Pulmonary artery endothelial cell (primary cell): ENCODE data around the gene CPOX. TPM values are rescaled to one million over a fixed set of nuclear protein-coding genes. Genes with fewer than 3 reads are reported as not detected.

Experiments used
- DNase-seq: peaks from one replicate; pipeline ENCODE4 v3.0.0-alpha.2; 2011; ENCODE audit warnings: low read depth, low spot score
- total RNA-seq: library from RNA; depleted of rRNA; stranded (reverse); fragments of >200 nt; gene quantifications from 2 replicates; pipeline ENCODE4 v1.2.3, GENCODE V29; 2014

The CPOX gene
- total RNA-seq, 1 donor from 2014 or later: 25.6 TPM

DNA sequence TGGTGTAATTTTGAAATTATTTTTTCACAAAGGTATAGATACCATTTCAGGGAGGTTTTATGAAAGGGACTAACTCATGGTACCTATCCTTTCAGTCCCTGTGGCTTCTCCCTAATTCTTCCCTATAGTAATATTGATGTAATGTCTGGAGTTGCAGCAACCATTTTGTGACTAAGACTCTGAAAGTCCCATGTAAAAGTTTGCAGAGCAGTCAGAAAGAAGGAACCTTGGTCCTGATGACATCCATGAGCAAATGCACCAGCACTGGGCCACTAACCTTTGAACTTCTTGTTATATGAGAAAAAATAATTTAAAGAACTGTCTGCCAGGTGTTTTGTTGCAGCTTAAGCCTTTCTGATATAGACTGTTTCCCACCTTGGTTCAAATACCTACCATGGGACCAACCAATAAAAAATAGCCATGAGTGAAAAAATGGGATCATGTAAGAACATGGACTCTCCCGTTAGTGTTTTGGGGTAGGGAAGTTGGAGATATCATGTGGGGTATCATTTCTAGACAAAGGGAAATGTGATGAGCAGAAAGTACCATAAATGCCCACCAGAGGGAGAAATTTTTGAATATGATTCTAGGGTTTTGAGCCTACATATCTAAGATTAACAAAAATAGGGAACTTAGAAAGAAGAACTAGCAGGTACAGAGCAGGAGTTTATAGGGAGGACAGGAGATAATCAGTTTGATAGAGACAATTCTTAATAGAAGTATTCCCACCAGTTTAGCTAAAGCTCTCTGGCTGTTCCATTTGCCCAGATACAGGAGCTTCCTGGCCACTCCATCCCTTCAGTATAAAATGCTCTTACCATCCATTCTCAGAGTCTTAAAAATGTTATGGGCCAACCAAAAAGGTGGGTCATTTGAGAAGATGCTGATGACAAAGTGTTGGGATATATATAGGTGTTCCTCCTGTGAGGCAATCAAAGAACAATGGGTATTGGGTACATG, 3.4 kb upstream of the CPOX start:
- no peak for DNase-seq

DNA sequence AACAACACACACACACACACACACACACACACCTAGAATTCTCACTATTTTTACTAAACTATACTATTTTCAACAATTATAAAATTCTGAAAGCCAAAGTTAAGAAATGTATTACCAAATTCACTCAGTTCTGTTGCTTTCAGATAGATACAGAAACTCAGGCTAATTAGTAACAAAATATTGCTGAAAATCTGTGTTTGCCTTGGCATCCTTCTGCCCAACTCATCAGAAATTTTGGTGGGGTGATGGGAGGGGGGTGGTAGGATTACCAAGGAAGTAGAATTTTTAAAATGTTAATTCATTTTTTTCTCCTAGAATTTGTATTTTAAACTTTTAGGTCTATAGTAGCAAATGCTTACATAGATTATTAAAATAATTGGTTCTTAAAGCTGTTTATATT, 2.7 kb upstream of the CPOX start:
- no peak for DNase-seq

DNA sequence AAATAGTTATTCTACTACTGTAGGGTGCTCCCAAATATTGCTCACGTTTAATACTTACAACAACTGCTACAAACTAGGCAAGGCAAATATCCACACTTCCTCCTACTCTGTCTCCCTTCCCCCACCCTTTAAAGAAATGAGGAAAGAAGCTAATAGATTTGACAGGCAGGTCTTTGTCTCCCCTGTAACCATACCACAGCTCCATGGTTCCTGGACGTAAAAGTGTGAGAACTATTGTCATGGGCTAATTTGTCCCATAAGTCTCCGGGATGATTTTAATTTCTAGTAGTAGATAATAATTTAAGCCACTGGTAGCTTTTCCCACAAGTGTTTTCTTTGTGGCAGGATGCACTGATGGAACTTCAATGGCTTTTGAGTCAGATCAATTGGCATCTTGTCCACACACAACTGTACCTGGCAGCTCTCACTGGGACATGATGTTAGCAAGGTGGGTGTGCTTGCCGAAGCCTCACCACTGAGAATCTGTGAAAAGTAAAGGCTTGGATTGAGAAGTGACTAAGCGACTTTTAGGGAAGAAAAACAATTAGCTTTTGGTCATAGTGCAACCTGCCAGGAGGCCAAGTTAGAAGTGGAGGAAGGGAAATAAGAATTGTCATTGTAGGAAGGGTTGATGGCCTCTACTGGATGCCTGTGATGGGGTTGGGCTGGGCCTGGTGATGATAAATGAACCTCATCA, 1.4 kb upstream of the CPOX start:
- no peak for DNase-seq

DNA sequence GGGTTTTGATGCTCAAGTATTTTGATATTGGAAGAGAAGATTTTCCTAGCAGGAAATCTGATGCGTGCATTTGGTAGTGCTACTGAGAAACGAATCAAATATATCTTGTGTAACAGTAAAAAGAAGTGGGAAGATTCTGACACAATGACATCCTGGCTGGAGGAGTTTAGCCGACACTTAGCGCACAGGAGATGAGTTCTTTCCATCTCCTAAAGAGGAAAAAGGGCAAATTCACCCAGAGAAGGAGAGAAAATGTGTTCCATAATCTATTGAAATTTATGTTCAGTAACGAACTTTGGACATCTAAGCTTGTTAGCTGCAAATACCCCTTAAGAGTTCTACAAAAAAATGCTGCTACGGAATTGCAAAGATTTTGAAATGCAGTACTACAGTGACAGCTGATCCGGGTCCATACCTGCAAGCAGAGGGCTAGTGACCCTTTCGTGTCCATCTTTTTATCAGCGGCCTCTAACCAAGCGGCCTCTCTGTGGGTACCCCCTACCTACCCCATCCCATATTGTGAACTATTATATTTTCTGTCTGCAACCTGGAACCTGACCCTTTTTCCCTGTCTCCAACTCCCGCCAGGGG, 971 bp downstream of the CPOX start:
- DNase-seq: no peak

DNA sequence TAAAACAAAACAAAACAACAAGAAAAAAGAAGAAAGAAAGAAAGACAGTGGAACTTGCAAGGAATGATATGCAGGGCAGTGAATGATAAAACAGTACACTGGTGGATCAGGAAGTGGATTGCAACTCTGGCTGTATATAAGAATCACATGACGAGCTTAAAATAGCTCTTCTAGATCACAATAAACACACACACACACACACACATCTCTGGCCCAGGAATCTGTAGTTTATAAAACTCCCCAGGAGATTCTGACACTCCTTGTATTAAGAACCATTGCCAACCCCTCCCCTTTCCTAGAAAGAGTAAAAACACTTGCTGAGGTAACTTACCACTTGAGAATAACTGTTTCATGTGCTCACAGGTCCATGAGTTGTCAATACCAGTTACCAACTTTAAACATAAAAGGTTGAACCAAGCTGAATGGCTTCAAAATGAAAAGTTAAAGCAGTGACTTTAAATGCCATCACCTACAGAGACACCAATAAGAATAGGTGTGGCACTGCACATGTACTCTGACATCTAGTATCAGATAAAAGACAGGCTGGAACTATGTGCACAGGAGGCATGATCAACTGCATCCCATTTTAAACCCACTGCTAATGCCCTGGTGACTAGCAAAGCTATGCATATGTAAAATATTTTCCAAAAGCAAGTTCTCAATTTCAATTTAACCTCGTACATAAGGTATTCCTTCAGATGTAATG, 3.9 kb downstream of the CPOX start:
- no peak for DNase-seq

DNA sequence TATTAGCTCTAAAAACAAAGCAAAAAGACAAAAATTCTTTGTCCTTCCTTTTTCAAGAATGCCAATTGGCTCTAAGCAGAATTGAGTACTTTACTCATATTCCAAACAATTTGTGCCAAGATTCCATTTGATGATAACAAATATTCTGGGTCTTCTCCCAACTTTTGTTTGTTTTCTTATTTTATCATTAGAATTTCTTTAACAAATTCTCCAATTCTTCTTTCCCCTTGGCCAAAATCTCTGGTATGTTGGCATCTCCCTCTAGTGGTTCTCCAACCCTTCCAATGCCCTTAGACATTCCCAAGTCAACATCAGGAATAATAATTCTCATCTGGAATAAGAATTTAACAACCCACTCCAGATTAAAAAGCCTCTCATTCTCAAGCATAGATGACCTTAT, 5.3 kb downstream of the CPOX start:
- no peak for DNase-seq

DNA sequence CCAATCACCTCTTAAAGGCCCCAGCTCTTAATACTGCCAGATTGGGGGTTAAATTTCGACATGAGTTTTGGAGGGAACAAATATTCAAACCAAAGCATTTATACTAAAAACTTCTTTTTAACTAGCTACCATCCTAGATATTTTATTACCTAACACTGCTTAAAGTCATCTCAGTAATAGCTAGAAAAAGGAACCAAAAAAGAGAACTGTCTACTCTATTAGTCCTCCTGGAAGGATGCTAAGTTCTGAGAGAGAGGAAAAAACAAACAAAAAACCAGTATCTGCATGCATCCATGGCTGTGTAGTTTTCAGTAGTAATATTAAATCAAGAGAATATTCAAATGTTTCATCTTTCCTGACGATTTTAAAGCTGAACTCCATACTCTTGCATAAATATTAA, 5.8 kb downstream of the CPOX start:
- no peak for DNase-seq

DNA sequence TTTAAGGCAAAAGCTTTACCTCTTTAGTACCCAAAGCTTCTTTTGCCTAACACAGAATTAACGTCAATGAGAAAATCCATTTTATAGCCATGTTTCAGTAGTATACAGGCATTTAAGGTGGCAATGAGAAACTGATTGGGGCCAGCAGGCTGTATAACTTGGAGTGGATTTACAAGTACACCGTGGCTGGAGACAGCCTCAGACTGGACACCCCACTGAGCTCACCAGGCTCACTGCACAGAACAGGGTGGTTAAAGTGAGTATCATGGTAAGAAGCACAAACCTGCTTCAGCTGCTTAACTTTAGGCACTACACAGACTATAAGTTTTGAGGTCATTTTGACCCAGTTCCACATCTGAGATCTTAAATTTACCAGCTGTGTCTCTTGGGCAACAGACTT, 8.9 kb downstream of the CPOX start:
- DNase-seq: no peak

DNA sequence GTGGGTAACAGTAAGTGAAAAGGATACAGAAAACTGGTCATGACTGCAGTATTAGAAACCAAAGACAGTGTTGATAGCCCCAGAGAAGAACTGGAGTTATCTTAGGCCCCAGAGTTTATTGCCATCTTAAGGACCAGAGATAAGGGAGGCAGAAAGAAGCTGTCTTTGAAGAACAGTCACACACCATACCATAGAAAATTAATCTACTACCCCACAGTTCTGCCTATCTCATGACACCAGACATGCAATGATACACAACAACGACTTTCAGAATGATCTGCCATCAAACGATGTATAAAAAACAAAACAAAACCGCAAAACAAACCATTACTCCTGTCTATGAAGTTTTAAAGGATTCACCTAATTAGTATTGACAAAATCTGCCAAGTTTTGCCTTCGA, 9.6 kb downstream of the CPOX start:
- no peak for DNase-seq

DNA sequence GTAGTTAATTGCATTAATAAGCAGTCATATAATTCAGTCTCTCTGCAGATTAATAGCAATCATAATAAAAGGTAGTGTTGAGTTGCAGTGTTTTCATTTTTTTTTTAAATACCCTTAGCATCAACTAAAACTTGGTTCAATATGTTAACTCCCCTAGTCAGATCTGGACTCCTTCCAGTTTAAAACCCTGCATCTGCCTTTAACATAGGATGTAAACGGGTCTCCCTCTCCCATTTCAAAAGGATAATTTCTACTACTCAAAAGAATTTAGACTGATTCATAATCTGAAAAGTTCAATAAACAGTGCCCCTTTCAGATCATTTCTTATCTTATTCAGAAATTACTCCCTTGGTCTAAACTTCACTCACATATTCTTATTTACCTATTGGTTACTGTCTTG, 11.4 kb downstream of the CPOX start:
- DNase-seq: no peak

DNA sequence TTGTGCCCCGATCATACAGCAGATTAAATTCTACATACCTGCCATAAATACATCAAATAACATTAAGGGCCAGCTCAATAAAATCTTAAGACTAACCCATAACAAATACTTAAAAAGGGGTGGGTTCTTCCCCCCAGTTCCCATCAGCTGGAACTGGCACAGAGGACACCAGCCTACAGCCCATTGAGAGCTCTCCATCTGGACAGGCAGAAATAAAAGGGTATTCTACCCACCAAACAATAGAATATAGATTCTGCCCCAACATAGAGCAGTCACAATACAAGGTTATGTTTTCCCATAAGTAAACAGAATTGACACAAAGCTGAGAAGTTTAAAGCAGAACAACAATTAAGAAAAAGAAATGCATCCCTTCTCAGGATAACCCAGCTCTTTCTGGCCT, 11.9 kb downstream of the CPOX start:
- DNase-seq: no peak

DNA sequence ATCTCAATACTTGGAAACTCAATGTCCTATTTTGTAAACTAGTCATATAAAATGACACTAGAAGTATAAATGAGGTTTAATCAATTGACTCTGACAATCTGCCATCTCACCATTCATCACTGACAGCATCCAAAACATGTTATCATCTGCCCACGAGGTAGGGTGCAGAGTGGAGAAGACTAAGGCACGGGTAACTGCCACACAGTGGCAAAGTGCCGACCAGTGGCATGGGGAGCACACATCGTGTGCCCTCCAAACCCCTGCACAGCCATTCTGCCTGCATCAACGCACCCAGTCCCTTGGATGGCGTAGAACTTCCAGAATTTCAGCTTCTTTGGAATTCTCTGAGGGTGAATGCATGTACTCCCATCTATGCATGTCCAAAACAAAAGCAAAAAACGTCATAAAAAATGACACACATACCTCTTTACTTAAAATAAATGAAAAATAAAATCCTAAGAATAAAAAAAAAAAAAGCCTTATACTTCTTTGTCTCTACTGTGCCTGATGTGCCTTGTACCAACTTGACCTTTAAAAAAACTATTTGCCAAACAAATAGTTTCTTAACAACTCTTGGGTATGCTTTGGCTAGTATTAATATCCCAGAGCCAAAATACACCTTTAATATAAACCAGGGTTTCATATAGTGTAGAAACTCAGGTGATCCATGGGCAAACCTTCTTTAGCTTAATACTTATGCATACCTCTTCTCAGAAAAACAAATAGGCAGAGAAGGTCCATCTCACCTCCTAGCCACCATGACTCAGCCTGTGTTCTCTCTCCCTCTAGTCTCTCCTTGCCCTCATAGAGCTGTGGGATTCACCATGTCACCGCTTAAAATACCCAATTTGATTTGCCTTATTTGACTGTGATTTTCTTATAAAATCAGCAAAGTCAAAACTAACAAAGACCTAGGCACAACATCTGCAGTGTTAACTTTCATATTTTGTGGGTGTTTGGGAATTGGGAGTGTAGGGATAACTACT, 12.7 kb downstream of the CPOX start:
- DNase-seq: no peak

DNA sequence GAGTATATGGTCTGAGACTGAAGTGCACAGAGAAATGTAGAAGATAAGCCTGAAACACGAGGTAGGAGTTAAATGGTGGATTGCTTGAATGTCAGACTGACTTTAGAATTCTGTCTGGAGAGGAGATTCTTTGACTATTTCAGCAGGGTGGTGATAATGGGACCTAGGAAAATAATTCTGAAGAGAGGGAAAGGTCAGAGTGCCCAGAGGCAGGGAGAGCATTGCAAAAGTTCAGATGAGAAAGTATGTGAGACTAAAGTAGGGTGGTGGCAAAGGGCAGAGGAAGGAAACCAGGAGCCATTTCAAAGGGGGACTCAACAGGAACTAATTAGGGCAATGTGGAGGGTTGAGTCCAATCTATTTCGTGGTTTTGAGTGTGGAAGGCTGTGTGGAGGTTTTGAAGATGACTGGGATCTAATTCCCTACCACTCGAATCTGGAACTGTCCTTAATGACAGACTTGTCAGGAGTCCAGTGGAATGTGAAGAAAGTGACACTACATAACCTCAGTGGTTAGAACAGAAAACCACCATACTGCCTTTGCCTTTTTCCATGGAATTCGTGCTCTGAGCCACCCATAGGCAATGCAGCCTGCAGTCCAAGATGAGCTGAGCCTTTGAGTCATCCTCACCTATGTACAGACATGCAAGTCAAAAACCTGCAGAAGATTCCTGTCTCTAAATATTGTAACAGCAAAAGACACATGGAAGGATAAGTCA, 16.1 kb downstream of the CPOX start:
- DNase-seq: no peak

DNA sequence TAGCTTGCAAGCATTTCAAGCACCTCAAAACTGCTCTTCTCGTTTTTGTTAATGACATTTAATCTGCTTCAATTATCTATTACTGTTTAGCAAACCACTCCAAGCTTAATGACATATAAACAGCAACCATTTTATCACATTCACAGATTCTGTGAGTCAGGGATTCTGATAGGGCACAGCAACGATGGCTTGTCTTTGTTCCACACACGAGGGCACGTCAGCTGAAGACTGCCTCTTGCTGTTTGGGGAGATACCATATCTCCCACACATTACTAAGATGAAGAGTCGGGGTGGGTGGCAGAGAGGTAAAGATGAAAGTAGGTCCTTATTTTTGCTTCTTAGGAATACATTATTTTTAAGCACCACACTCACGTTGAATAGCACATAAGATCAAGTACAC, 19.3 kb downstream of the CPOX start:
- no peak for DNase-seq

DNA sequence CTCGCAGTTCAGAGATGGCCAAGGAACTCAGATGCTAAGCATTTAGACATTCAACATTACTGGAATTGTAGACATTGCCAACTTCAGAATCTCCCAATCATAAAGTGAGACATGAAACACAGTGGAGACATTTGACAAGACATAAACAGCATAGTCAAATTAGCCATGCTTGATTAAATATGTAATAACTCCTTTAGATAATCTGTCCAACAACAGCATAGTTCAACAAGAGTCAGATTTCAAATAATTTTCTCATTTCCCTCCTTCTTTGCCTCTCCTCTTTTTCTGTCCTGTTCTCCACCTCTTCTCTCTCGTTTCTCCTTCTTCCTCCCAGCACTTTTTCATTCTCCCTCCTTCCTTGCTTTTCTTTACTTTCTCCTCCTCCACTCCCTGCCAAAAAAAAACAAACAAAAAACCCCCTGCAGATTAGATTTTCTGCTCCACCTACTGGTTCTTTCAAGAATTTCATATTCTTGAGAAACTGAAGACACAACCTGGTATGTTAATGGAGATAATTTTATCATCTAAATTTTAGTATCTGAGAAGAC, 20.2 kb downstream of the CPOX start:
- DNase-seq: no peak

DNA sequence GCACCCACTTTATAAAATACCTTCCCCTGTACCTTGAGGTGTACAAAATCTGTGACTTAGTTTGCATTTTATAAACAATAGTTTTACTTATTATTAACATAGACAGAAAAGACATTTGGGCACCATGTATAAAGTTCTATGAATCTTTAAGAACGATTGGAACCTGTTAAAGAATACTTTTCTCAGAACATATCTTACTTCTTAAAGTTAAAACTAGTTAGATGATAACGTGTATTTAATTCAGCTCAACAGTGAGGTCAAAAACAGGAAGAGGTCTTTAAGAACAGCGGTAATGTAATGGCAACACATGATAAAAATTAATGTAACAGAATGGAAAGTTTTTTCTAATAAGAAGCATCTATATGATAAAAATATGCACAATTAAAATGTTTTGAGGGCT, 25.0 kb downstream of the CPOX start:
- DNase-seq: no peak

DNA sequence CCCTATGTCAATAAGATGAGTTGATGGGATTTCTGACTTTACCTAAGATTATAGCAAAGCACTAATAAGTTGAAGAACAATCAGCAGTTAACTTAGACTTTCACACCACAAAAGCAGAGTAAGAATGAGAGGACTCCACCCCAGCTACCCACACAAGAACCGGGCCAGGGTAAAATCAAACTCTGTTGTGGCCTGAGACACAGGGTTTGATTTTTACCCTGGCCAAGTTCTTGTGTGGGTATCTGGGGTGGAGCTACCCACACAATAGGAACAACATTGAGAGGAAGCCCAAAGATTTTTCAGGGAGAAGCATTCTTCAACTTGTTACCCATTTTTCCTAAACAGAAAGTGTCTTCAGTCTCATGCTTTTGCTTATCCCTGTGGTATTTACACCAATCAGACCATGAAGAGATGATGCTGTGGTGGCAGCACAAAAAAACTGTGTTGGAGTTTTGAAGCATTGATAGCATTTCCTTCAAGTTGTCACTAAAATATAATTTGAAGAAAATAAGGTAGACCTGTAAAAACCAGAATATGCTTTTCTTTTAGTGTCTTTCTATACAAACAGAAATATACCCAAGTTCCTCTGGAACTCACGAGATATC, 25.6 kb downstream of the CPOX start:
- no peak for DNase-seq

DNA sequence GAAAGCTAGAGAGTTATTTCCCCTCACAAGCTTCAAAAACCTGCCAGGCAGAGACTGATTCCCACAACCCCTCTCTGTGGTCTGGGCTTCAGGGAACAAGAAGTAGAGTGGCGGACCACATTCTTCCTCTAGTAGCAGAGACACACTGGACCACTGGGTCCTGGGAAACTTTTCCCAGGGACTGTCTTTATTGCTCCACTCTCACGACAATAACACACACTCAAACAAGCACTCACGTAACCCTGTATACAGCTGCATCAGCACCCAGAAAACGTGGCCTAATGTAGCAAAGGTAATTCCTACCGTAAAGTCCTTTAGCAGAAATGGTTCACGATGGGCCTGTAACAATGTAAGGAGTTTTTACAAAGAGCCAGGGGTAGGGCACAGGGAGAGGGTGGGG, 27.6 kb downstream of the CPOX start:
- DNase-seq: no peak

DNA sequence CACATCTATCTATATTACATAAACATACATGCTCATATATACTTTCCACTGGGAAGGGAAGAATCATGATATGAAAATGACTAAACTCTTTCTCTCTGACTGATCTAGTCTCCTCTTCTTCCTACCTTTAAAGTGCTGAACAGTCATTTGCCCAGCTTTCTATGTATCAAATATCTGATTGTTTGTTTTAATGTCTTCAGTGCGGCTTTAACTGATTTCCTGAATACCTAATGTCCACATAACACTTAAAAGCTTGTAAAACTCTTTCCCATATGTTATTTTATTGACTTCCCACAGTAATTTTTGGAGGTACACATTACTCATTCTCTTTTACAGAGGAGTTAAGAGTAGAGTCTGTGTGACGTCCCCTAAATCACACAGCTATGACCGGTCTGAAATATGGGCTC, 28.2 kb downstream of the CPOX start:
- DNase-seq: no peak
